ENCODE data around the gene GUCY1A1. TPM values are rescaled to one million over a fixed set of nuclear protein-coding genes. Genes with fewer than 3 reads are reported as not detected.

GUCY1A1 gene
- total RNA-seq, 1 experiment from 2014 or later: 0.20 TPM

- TF ChIP-seq ZNF512 (CRISPR knock-in tag; IDR thresholded peaks at IDR 0.05; ENCODE audit: borderline replicate concordance) (no peak), ATF3 (CRISPR knock-in tag; conservative IDR thresholded peaks at IDR 0.05) (no peak), ZNF396 (CRISPR knock-in tag; IDR thresholded peaks at IDR 0.05; ENCODE audit: borderline replicate concordance) (no peak), FOXJ3 (CRISPR knock-in tag; IDR thresholded peaks at IDR 0.05; ENCODE audit: borderline replicate concordance) (no peak), E2F4 (CRISPR knock-in tag; IDR thresholded peaks at IDR 0.05; ENCODE audit: borderline replicate concordance, low read depth) (no peak), SMAD4 (CRISPR knock-in tag; IDR thresholded peaks at IDR 0.05) (no peak)
Measured at GRCh38 chr4:155712846-155713245, 46.2 kb downstream of the GUCY1A1 start (continued).

GRCh38 chr4:155713911-155714310, 47.3 kb downstream of the GUCY1A1 start:
- ATAC-seq (no peak), DNase-seq (ENCODE audit: low spot score) (no peak)
- Mint-ChIP-seq H3K27ac (no peak overlapping the region), H3K36me3 (no peaks in the 10 kb centered on the region), H3K4me3 (no peak overlapping the region), H3K27me3 (ENCODE audit: low read depth) (no peaks in the 10 kb centered on the region), H3K9me3 (no peaks in the 10 kb centered on the region), H3K4me1 (no peaks in the 10 kb centered on the region)
- TF ChIP-seq NR2C2 (CRISPR knock-in tag; IDR thresholded peaks at IDR 0.05): no peak
- TF ChIP-seq NR1H2 (CRISPR knock-in tag; IDR thresholded peaks at IDR 0.05): no peak
- no peak for TF ChIP-seq ZNF671 (CRISPR knock-in tag; IDR thresholded peaks at IDR 0.05)
- no peak for TF ChIP-seq NFYB (CRISPR knock-in tag; conservative IDR thresholded peaks at IDR 0.05; ENCODE audit: low read depth)
- TF ChIP-seq TP53 (CRISPR knock-in tag; IDR thresholded peaks at IDR 0.05): no peak
- TF ChIP-seq, protein P1, sequence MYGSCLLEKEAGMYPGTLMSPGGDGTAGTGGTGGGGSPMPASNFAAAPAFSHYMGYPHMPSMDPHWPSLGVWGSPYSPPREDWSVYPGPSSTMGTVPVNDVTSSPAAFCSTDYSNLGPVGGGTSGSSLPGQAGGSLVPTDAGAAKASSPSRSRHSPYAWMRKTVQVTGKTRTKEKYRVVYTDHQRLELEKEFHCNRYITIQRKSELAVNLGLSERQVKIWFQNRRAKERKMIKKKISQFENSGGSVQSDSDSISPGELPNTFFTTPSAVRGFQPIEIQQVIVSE (CRISPR knock-in tag; IDR thresholded peaks at IDR 0.05; ENCODE audit: borderline replicate concordance): no peak
- no peak for TF ChIP-seq ZNF138 (CRISPR knock-in tag; conservative IDR thresholded peaks at IDR 0.05)
- TF ChIP-seq, protein P2, sequence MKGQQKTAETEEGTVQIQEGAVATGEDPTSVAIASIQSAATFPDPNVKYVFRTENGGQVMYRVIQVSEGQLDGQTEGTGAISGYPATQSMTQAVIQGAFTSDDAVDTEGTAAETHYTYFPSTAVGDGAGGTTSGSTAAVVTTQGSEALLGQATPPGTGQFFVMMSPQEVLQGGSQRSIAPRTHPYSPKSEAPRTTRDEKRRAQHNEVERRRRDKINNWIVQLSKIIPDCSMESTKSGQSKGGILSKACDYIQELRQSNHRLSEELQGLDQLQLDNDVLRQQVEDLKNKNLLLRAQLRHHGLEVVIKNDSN (CRISPR knock-in tag; IDR thresholded peaks at IDR 0.05): no peak
- TF ChIP-seq, protein P3, sequence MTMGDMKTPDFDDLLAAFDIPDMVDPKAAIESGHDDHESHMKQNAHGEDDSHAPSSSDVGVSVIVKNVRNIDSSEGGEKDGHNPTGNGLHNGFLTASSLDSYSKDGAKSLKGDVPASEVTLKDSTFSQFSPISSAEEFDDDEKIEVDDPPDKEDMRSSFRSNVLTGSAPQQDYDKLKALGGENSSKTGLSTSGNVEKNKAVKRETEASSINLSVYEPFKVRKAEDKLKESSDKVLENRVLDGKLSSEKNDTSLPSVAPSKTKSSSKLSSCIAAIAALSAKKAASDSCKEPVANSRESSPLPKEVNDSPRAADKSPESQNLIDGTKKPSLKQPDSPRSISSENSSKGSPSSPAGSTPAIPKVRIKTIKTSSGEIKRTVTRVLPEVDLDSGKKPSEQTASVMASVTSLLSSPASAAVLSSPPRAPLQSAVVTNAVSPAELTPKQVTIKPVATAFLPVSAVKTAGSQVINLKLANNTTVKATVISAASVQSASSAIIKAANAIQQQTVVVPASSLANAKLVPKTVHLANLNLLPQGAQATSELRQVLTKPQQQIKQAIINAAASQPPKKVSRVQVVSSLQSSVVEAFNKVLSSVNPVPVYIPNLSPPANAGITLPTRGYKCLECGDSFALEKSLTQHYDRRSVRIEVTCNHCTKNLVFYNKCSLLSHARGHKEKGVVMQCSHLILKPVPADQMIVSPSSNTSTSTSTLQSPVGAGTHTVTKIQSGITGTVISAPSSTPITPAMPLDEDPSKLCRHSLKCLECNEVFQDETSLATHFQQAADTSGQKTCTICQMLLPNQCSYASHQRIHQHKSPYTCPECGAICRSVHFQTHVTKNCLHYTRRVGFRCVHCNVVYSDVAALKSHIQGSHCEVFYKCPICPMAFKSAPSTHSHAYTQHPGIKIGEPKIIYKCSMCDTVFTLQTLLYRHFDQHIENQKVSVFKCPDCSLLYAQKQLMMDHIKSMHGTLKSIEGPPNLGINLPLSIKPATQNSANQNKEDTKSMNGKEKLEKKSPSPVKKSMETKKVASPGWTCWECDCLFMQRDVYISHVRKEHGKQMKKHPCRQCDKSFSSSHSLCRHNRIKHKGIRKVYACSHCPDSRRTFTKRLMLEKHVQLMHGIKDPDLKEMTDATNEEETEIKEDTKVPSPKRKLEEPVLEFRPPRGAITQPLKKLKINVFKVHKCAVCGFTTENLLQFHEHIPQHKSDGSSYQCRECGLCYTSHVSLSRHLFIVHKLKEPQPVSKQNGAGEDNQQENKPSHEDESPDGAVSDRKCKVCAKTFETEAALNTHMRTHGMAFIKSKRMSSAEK (CRISPR knock-in tag; IDR thresholded peaks at IDR 0.05; ENCODE audit: borderline replicate concordance): no peak
- TF ChIP-seq, protein P4, sequence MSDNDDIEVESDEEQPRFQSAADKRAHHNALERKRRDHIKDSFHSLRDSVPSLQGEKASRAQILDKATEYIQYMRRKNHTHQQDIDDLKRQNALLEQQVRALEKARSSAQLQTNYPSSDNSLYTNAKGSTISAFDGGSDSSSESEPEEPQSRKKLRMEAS (CRISPR knock-in tag; IDR thresholded peaks at IDR 0.05): no peak
- no peak for TF ChIP-seq KAT7 (CRISPR knock-in tag; IDR thresholded peaks at IDR 0.05; ENCODE audit: borderline replicate concordance)
- no peak for TF ChIP-seq PRRX2 (CRISPR knock-in tag; IDR thresholded peaks at IDR 0.05)
- no peak for TF ChIP-seq ARID4B (CRISPR knock-in tag; IDR thresholded peaks at IDR 0.05; ENCODE audit: borderline replicate concordance)
- no peak for TF ChIP-seq SMAD3 (CRISPR knock-in tag; IDR thresholded peaks at IDR 0.05; ENCODE audit: borderline replicate concordance)
- no peak for TF ChIP-seq SMAD4 (CRISPR knock-in tag; IDR thresholded peaks at IDR 0.05)
- no peak for TF ChIP-seq JAZF1 (CRISPR knock-in tag; IDR thresholded peaks at IDR 0.05)
- POLR2A ChIA-PET: no interaction called here
- CTCF ChIA-PET: no interaction called here

Data from WTC11 (cell line).